Lower lobe of right lung (tissue), 2 donors: ENCODE results near the gene UBE2I. TPM values are rescaled to one million over a fixed set of nuclear protein-coding genes. Genes with fewer than 3 reads are reported as not detected.

Experiments used
- ATAC-seq, 2 donors: fragments of 200-7000 bp; cut with Tn5 transposase; one replicate each; pipeline ENCODE4 v1.9.1; 2020 to 2022; ENCODE audit warnings: mild to moderate bottlenecking in 2 of 2, moderate library complexity in 2 of 2
- DNase-seq: peaks from one replicate; pipeline ENCODE4 v3.0.0-alpha.2; 2020
- H3K27ac ChIP-seq: fragments of 200-600 bp; one replicate; pipeline ENCODE4 v1.8.0; 2022
- H3K27me3 ChIP-seq: fragments of 200-600 bp; one replicate; pipeline ENCODE4 v1.8.0; 2022; ENCODE audit warnings: low read depth
- H3K36me3 ChIP-seq: fragments of 200-600 bp; one replicate; pipeline ENCODE4 v1.8.0; 2022; ENCODE audit warnings: mild to moderate bottlenecking
- H3K4me1 ChIP-seq: fragments of 200-600 bp; one replicate; pipeline ENCODE4 v1.8.0; 2022
- H3K4me3 ChIP-seq: fragments of 200-600 bp; one replicate; pipeline ENCODE4 v1.8.0; 2022; ENCODE audit warnings: mild to moderate bottlenecking
- H3K9me3 ChIP-seq: fragments of 200-600 bp; one replicate; pipeline ENCODE4 v1.8.0; 2022
- intact Hi-C: fragments of 100-400 bp; cut with DNase I; formaldehyde crosslinking; loops from one replicate; pipeline ENCODE4 v1.11.0; 2022
- total RNA-seq: library from RNA; stranded (reverse); fragmentation: NEBNext Ultra II Directional; extraction: Animal tissue kit (Norgen Biotek cat#: 25700); gene quantifications from one replicate; pipeline ENCODE4 v1.2.1, GENCODE V29; 2021
- TF ChIP-seq, protein P1 (sequence below): fragments of 200-600 bp; IDR thresholded peaks from one replicate; pipeline ENCODE4 v1.8.0; 2022; ENCODE audit warnings: antibody characterized with exemption, mild to moderate bottlenecking
- donor health status: DM: no; HTN: yes; CAD: no; lungs with severe emphysema.

Gene UBE2I
- total RNA-seq, 1 donor from 2014 or later, result 93.4 TPM

DNA sequence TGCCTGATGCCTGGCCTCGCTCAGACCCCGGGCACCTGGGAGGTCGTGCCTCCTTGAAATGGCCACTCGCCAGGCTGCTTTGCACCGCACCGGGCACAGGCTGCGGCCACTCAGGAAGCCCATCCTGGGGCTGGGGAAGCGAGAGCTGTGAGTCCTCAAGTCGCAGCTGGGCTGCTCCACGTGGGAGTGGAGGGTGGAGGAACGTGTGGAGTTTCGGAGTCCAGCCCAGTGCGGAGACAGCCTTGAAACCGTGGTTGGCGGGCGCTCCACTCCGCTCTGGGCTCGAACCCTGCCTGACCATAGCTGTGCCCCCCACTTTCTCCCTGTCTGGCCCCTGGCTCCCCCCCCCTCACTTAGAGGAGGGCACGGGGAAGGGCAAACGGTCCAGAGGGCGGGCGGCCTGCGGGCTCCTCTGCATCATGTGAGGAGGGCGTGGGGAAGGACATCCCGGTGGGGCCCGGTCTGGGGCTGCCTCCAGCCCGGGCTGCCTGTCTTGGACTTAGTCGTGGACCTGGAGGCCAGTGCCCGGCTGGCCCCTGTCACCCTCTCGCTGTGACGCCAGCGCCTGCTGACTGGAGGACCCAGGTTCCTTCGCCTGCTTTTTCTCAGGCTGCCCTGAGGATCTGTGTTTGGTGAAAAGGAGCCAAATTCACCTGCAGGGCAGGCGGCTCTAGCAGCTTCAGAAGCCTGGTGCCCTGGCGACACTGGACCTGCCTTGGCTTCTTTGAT is 2.5 kb downstream of the UBE2I start:
- TF ChIP-seq, protein P1, sequence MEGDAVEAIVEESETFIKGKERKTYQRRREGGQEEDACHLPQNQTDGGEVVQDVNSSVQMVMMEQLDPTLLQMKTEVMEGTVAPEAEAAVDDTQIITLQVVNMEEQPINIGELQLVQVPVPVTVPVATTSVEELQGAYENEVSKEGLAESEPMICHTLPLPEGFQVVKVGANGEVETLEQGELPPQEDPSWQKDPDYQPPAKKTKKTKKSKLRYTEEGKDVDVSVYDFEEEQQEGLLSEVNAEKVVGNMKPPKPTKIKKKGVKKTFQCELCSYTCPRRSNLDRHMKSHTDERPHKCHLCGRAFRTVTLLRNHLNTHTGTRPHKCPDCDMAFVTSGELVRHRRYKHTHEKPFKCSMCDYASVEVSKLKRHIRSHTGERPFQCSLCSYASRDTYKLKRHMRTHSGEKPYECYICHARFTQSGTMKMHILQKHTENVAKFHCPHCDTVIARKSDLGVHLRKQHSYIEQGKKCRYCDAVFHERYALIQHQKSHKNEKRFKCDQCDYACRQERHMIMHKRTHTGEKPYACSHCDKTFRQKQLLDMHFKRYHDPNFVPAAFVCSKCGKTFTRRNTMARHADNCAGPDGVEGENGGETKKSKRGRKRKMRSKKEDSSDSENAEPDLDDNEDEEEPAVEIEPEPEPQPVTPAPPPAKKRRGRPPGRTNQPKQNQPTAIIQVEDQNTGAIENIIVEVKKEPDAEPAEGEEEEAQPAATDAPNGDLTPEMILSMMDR, result no peak
- peaks cover 28% of the 10 kb centered on the region for H3K4me1 ChIP-seq
- intact Hi-C loops, result no loop called here
- H3K27me3 ChIP-seq, result no peaks in the 10 kb centered on the region
- H3K27ac ChIP-seq, result peak overlapping the region; percentile 32
- no peaks in the 10 kb centered on the region for H3K9me3 ChIP-seq
- H3K36me3 ChIP-seq, result peaks cover 45% of the 10 kb centered on the region
- ATAC-seq (no peak), DNase-seq (no peak)
- peak overlapping the region; percentile 79 for H3K4me3 ChIP-seq

- H3K9me3 ChIP-seq, result no peaks in the 10 kb centered on the region
- no peaks in the 10 kb centered on the region for H3K27me3 ChIP-seq
- DNase-seq, result no peak
- intact Hi-C loops, result no loop called here
- TF ChIP-seq, protein P1, result no peak
- no peak for ATAC-seq
- H3K27ac ChIP-seq, result no peak overlapping the region
- peak overlapping the region; percentile 79 for H3K4me3 ChIP-seq
- H3K36me3 ChIP-seq, result peaks cover 51% of the 10 kb centered on the region
- H3K4me1 ChIP-seq, result peaks cover 28% of the 10 kb centered on the region
Measured at GRCh38 chr16:1312467-1312816, 3.0 kb downstream of the UBE2I start.

DNA sequence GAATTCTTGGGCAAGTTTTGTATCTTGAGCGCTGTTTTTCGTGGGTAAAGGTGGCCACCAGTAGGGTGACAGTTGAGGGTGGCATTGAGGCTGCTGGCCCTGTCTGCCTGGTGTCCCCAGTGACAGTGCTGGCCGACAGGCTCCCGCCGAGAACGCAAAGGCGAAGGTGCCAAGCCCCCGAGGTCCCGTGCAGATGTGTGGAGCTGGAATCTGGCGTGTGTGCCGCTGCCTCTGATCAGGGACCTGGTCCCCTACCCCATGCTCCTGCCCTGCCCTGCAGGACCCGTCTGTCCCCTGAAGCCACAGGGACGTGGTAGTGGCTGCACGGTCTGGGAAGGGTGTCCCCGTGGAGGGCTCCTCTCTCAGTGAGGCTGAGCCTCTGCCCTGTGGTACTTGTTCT is 3.5 kb downstream of the UBE2I start:
- no peak overlapping the region for H3K27ac ChIP-seq
- H3K9me3 ChIP-seq, result no peaks in the 10 kb centered on the region
- TF ChIP-seq, protein P1, result no peak
- H3K4me1 ChIP-seq, result peaks cover 28% of the 10 kb centered on the region
- H3K36me3 ChIP-seq, result peaks cover 55% of the 10 kb centered on the region
- no peak overlapping the region for H3K4me3 ChIP-seq
- DNase-seq, result no peak
- intact Hi-C loops, result no loop called here
- H3K27me3 ChIP-seq, result no peaks in the 10 kb centered on the region
- ATAC-seq, result no peak

GRCh38 chr16:1313721-1314369 is 4.4 kb downstream of the UBE2I start:
- TF ChIP-seq, protein P1, result no peak
- Histone ChIP-seq H3K4me1 (peaks cover 28% of the 10 kb centered on the region), H3K27me3 (no peaks in the 10 kb centered on the region), H3K27ac (no peak overlapping the region), H3K36me3 (peaks cover 65% of the 10 kb centered on the region), H3K4me3 (no peak overlapping the region), H3K9me3 (no peaks in the 10 kb centered on the region)
- DNase-seq (no peak), ATAC-seq (no peak)
- intact Hi-C loops, result no loop called here

- peaks cover 72% of the 10 kb centered on the region for H3K36me3 ChIP-seq
- no peak overlapping the region for H3K27ac ChIP-seq
- no peak overlapping the region for H3K4me3 ChIP-seq
- TF ChIP-seq, protein P1, result no peak
- H3K9me3 ChIP-seq, result no peaks in the 10 kb centered on the region
- peaks cover 28% of the 10 kb centered on the region for H3K4me1 ChIP-seq
- no peak for ATAC-seq
- H3K27me3 ChIP-seq, result no peaks in the 10 kb centered on the region
- no peak for DNase-seq
- intact Hi-C loops, result no loop called here
Measured at GRCh38 chr16:1314399-1315068, 5.1 kb downstream of the UBE2I start.
